BE2C (cell line): ENCODE results near the gene ZNF554.
A peak's percentile ranks its signal among the peaks of the same experiment; 100 is the strongest.
"Not testable (repeated sequence)": the region's sequence is repeated elsewhere in the genome, so short reads cannot be mapped to it uniquely, and the experiment has no call there.

Experiments
- DNase-seq: peaks from one replicate; pipeline ENCODE4 v3.0.0-alpha.2; 2020
- H3K27me3 ChIP-seq: fragments of 250-450 bp; sonication (Bioruptor Pico); 2 replicates; pipeline ENCODE4 v1.5.1; 2020; ENCODE audit warnings: mild to moderate bottlenecking
- H3K36me3 ChIP-seq: fragments of 250-450 bp; sonication (Bioruptor Pico); 2 replicates; pipeline ENCODE4 v1.5.1; 2020; ENCODE audit warnings: mild to moderate bottlenecking
- H3K4me1 ChIP-seq: fragments of 250-450 bp; sonication (Bioruptor Pico); 2 replicates; pipeline ENCODE4 v1.5.1; 2020
- H3K4me3 ChIP-seq: 2 replicates; pipeline ENCODE4 v1.5.1; 2011; ENCODE audit warnings: low read depth, low read length
- H3K9me3 ChIP-seq: fragments of 250-450 bp; sonication (Bioruptor Pico); 2 replicates; pipeline ENCODE4 v1.5.1; 2020
- TF ChIP-seq, protein P1 (sequence below): IDR thresholded peaks from 2 replicates; pipeline ENCODE4 v1.5.1; 2012; ENCODE audit warnings: mild to moderate bottlenecking, low read depth, low read length

ZNF554 gene

DNA sequence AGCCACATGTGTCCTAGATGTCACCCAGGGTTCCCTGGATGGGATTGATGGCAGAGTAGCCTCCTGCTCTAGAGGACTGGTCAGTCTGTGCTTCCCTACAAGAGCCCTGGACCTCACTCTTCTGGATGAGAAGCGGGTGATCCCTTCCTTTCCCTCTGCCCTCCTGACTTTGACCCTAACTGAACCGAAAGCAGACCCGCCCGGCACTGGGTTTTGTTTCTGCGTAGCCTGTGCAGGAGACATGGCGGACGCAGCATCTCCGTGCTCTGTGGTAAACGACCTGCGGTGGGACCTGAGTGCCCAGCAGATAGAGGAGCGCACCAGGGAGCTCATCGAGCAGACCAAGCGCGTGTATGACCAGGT is 29.5 kb upstream of the ZNF554 start:
- H3K27me3 ChIP-seq: no peaks in the 10 kb centered on the region
- no peak for DNase-seq
- no peaks in the 10 kb centered on the region for H3K9me3 ChIP-seq
- H3K4me3 ChIP-seq: no peak overlapping the region
- no peaks in the 10 kb centered on the region for H3K4me1 ChIP-seq
- peaks cover 57% of the 10 kb centered on the region for H3K36me3 ChIP-seq
- TF ChIP-seq, protein P1, sequence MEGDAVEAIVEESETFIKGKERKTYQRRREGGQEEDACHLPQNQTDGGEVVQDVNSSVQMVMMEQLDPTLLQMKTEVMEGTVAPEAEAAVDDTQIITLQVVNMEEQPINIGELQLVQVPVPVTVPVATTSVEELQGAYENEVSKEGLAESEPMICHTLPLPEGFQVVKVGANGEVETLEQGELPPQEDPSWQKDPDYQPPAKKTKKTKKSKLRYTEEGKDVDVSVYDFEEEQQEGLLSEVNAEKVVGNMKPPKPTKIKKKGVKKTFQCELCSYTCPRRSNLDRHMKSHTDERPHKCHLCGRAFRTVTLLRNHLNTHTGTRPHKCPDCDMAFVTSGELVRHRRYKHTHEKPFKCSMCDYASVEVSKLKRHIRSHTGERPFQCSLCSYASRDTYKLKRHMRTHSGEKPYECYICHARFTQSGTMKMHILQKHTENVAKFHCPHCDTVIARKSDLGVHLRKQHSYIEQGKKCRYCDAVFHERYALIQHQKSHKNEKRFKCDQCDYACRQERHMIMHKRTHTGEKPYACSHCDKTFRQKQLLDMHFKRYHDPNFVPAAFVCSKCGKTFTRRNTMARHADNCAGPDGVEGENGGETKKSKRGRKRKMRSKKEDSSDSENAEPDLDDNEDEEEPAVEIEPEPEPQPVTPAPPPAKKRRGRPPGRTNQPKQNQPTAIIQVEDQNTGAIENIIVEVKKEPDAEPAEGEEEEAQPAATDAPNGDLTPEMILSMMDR: no peak

- H3K27me3 ChIP-seq: no peaks in the 10 kb centered on the region
- H3K4me1 ChIP-seq: no peaks in the 10 kb centered on the region
- H3K9me3 ChIP-seq: no peaks in the 10 kb centered on the region
- H3K4me3 ChIP-seq: no peak overlapping the region
- TF ChIP-seq, protein P1: no peak
- no peak for DNase-seq
- peaks cover 62% of the 10 kb centered on the region for H3K36me3 ChIP-seq
These were observed 29.0 kb upstream of the ZNF554 start for GRCh38 chr19:2790557-2791271.

DNA sequence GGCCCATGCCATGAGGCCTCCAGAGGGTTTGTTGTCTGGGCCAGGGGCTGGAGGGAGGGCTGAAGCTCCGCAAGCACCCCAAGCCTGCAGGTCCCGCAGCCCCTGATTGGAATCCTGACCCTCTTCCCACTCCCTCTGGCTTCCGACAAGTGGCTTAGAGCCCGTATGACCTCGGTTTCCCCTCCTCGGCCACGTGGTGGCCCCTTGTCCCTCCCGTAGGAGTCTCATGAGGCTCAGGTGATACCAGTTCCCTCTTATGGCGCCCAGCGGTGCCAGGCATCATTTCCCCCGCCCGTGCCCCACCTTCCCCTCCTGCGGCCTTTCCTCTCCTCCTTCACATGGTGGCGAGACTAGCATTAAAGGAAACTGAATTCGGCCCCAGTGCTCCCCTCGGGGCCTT is 28.2 kb upstream of the ZNF554 start:
- Histone ChIP-seq H3K4me1 (no peaks in the 10 kb centered on the region), H3K9me3 (no peaks in the 10 kb centered on the region), H3K4me3 (no peak overlapping the region), H3K27me3 (no peaks in the 10 kb centered on the region), H3K36me3 (peaks cover 69% of the 10 kb centered on the region)
- no peak for DNase-seq
- TF ChIP-seq, protein P1: no peak

- Histone ChIP-seq H3K9me3 (no peaks in the 10 kb centered on the region), H3K27me3 (no peaks in the 10 kb centered on the region), H3K36me3 (peaks cover 74% of the 10 kb centered on the region), H3K4me3 (no peak overlapping the region), H3K4me1 (no peaks in the 10 kb centered on the region)
- TF ChIP-seq, protein P1: no peak
- peak; percentile 36 for DNase-seq
These were observed 27.8 kb upstream of the ZNF554 start for GRCh38 chr19:2791876-2792275.

- not testable (repeated sequence) for H3K4me1 ChIP-seq, DNase-seq, H3K9me3 ChIP-seq, H3K4me3 ChIP-seq, H3K27me3 ChIP-seq
- H3K36me3 ChIP-seq: peaks cover 78% of the 10 kb centered on the region
These were observed 27.0 kb upstream of the ZNF554 start for GRCh38 chr19:2792666-2793065.

DNA sequence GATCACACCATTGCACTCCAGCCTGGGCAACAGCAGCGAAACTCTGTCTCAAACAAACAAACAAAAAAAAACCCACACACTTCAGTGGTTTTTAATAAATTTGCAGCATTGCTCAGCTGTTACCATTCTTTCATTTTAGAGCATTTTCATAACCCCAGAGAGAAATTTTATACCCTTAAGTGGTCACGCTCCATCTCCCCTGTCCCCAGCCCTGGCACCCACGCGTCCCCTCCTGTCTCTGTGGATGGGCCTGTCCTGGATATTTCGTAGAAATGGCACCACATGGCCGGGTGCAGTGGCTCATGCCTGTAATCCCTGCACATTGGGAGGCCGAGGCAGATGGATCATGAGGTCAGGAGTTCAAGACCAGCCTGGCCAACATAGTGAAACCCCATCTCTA is 26.5 kb upstream of the ZNF554 start:
- no peaks in the 10 kb centered on the region for H3K4me1 ChIP-seq
- no peak for DNase-seq
- peaks cover 81% of the 10 kb centered on the region for H3K36me3 ChIP-seq
- H3K27me3 ChIP-seq: no peaks in the 10 kb centered on the region
- TF ChIP-seq, protein P1: no peak
- no peak overlapping the region for H3K4me3 ChIP-seq
- H3K9me3 ChIP-seq: no peaks in the 10 kb centered on the region
